NCI-H2081 treated with DMSO at 0.1 percent for 48 hours (cell line): ENCODE results near the gene ZNF341.
"Not testable (repeated sequence)": the region's sequence is repeated elsewhere in the genome, so short reads cannot be mapped to it uniquely, and the experiment has no call there.

ENCODE experiments used
- DNase-seq: peaks from one replicate; lab custom pipeline; 2025; lab: John Stamatoyannopoulos, UW

ZNF341 gene

DNA sequence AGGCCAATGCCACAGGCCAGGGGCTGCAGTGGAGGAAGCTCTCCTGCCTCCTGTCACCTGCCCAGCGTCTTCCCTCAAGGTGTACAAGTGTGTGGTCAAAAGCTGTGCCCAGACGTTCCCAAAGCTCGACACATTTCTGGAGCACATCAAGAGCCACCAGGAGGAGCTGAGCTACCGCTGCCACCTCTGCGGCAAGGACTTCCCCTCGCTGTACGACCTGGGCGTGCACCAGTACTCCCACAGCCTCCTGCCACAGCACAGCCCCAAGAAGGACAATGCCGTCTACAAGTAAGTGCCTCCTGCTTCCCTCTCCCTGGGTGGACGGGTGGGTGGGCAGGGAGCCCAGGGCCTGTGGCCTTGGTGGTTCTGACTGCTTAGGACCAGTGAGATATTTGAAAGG is 38.2 kb downstream of the ZNF341 start:
- no peak for DNase-seq

DNA sequence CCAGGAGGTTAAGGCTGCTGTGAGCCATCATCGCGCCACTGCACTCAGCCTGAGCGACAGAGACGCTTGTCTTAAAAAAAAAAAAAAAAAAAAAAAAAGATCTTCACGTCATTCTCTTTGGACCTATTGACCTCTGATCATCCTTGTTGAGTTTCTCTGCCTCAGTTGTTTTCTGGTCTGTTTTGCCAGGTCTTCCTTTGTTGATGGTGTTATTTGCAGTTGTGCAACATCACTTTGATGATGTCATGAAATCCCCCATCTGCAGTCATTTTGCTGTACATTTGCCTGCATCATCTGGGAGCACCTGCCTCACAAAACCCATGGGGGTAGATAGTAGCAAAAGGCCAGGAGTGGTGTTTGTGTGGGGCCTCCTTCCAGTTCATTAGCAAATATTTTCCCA is 40.1 kb downstream of the ZNF341 start:
- DNase-seq, result no peak

DNA sequence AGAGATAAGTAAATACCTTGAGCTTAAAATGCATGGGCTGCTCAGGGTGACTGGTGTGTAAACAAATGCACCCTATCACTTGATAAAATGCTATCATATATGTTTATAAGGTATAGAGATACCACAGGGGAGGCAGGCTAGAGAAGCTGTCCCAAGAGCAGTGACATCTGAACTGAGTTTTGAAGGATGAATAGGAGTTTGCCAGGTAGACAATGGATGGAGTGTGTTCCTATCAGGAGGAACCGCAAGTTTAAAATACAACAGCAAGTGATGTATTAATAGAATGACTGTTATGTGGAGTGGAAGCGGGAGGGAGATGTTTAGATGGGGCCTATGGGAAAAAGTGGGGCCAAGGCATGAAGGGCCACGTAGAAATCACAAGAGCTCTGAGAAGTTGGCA is 40.6 kb downstream of the ZNF341 start:
- DNase-seq, result no peak

DNA sequence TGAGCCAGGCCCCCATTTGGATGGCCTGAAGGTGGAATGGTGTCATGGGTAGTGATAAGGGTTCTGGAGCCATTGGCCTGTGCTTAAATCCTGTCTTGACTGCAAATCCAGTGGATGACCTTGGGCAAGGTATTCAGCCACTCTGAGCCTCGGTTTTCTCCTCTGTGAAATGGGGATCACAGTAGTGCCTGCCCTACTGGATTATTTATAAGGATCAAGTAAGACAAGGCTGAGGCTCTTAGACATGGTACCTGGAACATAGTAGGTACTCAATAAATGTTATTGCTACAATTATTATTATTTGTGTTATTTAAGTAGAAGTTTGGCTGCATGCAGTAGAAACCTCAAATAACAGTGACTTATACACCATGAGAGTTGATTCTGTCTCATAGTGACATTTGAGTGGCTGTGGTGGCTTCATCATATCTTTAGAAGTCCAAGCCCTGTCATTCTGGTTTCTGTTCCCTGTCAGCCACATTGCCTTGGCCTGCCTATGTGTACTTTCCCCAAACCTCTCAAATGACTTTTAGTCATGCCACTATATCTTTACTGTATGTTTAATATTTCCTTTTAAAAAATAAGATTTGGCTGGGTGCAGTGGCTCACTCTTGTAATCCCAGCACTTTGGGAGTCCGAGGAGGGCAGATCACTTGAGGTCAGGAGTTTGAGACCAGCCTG is 41.8 kb downstream of the ZNF341 start:
- DNase-seq, result no peak

DNA sequence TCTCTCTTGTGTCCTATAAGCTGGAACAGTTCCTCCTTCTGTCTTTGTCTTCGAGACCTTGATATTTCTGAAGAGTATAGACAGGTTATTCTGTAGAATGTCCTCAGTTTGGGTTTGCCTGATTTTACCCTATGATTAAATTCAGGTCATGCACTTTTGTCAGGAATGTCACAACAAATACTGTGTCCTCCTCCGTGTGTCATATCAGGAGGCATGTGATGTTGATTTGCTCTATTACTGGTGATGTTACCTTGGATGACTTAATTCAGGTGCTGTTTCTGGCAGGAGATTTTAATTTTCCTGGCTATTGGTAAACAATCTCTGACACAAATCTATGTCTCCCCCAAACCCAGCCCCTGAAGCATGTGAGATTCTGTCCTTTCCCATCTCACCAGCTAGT is 46.0 kb downstream of the ZNF341 start:
- DNase-seq, result no peak

DNA sequence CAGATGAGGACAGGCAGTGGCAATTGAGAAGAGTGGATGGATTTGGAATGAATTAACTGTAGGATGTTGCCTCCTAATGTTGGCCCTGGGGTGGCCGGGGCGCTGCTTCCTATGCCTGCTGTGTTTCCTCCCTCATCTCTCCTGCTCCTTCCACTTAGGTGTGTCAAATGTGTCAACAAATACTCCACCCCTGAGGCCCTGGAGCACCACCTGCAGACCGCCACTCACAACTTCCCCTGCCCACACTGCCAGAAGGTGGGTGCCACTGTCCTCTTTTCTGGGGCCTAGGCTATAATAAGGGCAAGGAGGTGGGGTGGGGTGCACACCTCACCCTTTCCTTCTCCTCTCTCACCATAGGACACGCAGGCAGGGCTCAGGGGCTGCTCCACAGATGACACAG is 49.3 kb downstream of the ZNF341 start:
- no peak for DNase-seq

DNA sequence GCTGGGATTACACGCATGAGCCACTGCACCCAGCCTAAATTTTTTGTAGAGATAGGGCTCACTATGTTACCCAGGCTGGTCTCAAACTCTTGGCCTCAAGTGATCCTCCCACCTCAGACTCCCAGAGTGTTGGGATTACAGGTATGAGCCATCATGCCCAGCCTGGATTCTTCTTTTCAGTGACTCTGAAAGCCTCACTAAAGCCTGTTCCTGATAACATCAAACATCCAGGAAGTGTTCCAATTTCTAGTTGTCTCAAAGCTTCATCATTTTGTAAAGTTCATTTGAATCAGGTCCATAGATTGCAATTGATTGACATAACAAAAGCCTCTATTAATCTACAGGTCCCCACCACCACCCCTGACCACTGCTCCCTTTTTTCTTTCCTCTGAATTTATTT is 50.1 kb downstream of the ZNF341 start:
- no peak for DNase-seq

DNA sequence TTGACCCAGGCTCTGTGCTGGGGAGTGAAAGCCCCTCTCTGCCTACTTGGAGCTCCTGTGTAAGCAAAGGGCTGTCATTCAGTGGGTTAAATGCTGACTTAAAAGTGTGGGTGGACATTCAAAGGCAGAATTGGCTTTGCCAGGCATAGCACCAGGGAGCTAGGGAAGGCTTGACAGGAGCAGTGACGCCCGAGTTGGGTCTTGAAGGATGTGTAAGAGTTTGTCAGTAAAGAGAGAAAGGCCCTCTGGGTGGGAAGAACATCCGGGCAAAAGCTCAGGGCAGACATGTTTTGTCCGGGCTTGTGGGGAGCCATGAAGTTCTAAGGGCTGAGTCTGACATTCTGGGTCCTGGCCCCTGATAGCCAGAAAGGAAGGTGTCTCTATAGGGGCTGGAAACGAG is 51.5 kb downstream of the ZNF341 start:
- no peak for DNase-seq

DNA sequence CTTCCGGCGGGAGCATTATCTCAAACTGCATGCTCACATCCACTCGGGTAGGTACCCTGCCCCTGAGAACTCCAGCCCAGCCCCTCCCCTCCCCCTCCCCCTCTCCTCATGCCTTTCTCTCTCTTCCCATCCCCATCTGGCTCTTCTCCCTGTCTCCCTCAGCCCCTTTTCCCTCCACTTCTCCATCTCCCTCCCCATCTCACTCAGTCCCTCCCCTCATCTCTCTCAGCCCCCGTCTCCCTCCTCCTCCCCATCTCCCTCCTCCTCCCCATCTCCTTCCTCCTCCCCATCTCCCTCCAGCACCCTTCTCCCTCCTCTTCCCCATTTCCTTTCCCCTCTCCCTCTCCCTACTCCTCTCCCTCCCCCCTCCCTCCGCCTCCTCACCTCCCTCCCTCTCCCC is 52.0 kb downstream of the ZNF341 start:
- DNase-seq, result no peak

DNA sequence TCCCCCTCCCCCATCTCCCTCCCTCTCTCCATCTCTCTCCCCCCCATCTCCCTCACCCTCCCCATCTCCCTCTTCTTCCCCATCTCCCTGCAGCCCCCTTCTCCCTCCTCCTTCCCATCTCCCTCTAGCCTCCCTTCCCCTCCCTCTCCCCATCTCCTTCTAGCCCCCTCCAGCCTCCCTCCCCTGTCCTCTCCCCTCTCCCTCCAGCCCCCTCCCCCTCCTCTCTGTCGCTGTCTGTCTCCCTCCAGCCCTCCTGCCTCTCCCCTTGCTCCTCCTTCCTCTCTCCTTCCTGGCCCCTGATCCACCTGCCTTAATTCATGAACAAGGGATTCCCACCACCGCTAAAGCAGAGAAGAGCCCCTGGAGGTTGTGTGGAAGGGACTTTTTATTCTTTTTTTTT is 52.4 kb downstream of the ZNF341 start:
- DNase-seq, result no peak

DNA sequence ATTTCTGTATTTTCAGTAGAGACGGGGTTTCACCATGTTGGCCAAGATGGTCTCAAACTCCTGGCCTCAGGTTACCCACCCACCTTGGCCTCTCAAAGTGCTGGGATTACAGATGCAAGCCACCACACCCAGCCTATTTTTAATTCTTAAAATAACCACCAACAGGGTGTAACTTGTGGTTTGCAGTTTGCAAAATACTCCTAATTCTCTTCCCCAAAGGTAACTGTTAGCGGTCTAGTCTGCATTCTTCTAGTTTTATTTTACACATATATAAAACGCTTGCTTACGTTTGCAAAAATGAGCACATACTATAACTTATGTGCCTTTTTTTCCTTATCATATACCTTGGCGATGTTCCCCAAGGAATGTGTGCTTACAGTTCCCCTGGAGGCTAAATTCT is 53.7 kb downstream of the ZNF341 start:
- DNase-seq, result no peak

DNA sequence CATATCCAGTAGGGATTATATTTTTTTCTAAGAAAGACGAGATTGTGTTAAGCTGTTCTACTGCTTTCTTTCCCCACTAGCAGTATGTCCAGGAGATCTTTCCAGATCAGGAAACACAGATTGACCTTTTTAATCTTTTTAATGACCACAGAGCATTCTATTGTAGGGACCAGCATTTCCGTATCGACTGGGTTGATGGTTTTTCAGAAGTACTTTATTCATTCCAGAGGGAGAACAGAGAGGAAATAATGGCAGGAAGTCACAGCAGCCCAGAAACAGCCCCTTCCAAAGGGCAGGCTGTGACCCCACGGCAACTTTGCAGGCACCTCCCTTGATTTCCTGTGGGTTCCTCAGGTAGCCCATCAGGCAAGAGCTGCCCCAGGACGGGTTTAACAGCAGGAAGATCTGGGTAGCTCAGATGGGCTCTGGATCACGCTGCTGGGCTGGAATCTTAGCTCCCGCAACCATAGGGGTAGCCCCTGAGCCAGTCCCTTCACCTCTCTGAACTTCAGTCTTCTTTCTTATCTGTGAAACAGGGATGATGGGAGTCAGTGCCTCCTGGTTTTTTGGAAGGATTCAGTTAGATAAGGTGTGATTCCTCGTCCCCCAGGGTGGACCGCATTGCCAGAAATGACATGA is 55.6 kb downstream of the ZNF341 start:
- no peak for DNase-seq

DNA sequence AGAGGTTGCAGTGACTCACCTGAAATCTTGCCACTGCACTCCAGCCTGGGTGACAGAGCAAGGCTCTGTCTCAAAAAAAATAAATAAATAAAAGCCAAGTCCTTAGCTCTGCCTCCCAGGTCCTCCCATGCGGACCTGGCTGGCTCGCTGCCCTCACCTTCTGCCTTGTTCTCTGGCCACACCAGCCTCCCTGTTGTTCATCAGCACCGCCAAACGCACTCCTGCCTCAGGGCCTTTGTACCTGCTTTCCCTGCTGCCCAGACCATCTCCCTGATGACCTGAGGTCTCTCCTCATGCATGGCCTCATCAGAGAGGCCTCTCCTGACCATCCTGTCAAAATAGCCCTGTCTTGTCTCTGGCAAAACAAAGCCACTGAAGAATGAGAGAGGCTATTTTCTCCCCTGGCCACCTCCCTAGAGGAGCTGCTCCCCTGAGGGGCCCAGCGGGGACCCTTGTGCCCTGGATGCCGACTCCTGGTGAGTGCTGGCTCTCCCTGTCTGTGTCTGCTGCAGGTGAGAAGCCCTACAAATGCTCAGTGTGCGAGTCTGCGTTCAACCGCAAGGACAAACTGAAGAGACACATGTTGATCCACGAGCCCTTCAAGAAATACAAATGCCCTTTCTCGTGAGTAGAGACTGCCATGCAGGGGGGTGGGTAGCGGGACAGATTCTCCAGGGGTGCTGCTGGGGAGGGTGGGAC is 56.7 kb downstream of the ZNF341 start:
- DNase-seq, result no peak

DNA sequence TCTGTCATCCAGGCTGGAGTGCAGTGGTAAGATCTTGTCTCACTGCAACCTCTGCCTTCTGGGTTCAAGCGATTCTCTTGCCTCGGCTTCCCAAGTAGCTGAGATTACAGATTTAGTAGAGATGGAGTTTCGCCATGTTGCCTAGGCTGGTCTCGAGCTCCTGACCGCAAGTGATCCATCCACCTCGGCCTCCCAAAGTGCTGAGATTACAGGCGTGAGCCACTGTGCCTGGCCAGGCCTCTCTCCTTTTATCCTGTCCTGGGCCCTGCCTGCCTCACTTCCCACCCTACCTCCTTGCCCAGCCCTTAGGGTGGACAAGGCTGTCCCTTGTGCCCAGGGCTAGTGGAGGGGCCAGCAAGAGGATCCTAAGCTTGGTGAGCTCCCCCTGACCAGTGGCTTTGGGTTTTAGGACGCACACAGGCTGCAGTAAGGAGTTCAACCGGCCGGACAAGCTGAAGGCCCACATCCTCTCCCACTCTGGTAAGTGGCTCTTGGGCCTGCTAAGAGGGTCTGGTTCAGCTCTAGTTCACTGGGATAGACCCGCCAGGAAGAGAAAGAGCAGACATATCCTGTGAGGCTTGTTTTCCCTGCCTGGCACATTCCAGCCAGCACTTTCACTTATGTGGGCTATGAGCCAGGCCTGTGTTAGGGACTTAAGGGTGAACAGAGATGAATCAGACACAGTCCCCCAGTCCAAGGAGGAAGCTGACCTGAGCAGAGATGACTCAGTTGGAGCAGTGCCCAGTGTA is 57.5 kb downstream of the ZNF341 start:
- no peak for DNase-seq

DNA sequence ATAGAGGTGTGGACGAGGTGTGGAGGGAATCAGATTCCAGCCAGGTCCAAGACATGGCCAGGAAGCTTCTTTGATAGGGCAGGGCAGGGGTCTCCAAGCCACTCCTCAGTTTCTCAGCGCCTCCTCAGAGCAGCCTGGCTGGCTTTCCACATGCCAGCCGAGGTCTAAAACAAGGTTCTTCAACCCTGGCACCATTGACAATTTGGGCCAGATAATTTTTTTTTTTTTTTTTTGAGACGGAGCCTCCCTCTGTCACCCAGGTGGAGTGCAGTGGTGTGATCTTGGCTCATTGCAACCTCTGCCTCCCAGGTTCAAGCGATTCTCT is 58.0 kb downstream of the ZNF341 start:
- no peak for DNase-seq

DNA sequence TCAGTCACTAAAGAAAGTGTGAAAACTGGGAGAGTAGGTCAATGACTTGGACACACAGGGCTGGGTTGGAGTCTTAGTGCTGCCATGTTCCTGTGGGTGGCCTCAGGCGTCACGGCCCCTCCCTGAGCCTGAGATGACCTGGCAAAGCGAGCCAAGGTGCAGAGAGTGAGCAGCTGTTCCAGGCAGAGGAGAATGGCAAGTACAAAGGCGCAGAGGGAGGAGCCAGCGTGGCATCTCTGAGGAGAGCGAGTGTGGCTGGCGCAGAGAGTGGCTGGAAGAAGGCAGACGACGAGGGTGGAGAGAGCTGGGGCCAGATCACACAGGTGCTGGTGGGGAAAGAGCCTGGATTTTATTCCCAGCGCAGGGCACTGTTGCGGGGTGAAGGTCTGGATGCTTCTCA is 58.8 kb downstream of the ZNF341 start:
- DNase-seq, result no peak

DNA sequence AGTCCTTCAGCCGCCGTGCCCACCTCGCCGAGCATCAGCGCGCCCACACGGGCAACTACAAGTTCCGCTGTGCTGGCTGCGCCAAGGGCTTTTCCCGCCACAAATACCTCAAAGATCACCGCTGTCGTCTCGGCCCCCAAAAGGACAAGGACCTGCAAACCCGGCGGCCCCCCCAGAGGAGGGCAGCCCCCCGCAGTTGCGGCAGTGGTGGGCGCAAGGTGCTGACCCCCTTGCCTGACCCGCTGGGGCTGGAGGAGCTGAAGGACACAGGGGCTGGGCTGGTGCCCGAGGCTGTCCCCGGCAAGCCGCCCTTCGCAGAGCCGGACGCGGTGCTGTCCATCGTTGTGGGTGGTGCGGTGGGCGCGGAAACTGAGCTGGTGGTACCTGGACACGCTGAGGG is 59.2 kb downstream of the ZNF341 start:
- no peak for DNase-seq

DNA sequence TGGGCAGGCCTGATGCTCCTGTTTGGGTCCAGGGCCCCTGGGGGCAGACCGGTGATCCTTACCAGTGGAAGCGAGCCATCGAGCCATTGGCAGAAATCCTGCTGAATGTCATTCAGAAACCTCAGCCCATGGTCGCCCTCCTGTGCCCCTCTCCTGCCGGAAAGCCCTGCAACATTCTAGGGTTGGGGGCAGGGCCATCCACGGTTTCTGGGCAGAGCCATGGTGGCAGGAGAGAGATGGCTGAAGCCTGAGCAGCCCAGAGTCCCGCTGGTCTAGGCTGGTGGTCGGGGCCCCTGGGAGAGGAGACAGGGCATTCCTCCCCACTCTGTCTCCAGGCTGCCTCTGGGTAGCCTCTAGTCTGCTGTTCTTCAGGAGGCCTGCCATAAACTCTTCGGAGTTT is 59.7 kb downstream of the ZNF341 start:
- DNase-seq, result no peak

DNA sequence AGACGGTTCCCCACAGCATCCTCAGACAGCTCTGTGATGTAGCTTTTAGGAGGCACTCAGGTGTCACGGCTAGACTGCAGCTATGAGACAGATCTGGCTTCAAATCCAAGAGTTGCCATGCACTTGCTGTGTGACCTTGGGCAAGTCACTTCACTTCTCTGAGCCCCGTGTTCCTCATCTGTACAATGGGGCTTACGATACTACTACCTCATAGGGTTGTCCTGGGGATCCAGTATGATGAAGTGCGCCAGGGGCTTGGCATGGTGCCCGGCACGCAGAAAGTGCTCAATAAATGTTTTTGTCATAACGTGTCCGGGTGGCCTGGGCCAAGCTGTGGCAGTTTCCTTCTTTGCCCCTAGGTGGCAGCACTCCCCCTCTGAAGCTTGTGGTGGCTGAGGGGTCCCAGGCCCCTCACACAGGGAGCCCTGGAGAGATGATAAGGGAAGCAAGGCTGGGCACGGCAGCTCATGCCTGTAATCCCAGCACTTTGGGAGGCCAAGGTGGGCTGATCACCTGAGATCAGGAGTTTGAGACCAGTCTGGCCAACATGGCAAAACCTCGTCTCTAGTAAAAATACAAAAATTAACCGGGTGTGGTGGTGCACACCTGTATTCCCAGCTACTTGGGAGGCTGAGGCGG is 60.3 kb downstream of the ZNF341 start:
- no peak for DNase-seq

DNA sequence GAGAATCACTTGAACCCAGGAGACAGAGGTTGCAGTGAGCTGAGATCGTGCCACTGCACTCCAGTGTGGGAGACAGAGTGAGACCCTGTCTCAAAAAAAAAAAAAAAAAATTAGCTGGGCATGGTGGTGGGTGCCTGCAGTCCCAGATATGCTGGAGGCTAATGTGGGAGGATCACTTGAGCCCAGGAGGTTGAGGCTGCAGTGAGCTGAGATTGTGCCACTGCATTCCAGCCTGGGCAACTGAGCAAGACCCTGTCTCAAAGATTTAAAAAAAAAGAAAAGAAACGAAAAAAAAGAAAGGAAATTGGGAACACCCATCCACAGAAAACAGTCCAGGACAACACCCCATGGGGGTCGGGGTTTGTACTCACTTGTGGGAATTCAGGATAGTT is 60.8 kb downstream of the ZNF341 start:
- not testable (repeated sequence) for DNase-seq

DNA sequence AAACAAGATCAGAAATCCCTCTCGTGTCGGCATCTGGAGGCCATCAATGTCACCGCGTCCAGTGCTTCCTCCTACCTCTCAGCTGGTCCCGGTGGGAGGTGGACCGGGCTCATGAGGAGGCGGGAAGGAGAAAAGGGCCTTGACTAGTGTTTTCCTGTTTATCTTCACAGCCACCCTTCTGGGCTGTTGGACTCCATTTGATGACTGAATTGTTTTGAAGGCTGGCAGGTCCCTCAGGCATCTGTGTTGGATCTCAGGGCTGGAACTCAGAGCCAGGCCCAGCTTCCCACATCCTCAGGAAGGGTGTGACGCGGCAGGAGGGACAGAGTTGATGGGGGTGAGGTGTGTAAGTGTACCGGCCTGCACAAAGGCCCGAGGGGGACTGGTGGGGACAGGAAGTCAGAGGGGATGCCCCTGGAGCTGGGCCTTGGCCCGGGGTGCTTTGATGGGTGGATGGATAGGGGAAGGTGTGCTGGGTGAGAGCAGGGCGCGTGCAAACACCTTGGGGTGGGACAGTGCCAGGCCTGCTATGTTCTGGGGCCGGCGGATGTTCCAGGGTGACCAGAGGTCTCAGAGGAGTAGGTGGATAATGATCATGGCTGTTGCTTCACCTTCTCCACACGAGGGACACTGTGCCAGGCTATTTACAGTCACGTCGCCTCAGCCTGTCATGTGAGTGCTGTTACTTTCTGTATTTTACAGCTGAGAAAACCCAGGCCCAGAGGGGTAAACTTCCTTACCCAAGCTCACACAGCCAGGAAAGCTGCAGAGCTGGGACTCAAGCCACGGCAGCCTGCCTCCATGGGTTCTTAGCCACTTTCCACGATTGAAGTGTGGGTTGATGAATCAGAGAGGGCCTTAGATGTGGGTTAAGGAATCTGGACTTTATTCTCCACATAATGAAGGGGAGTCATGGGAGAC is 61.5 kb downstream of the ZNF341 start:
- no peak for DNase-seq
